ENCODE measurements around the gene ST6GAL1.
A peak's percentile ranks its signal among the peaks of the same experiment; 100 is the strongest.

DNA sequence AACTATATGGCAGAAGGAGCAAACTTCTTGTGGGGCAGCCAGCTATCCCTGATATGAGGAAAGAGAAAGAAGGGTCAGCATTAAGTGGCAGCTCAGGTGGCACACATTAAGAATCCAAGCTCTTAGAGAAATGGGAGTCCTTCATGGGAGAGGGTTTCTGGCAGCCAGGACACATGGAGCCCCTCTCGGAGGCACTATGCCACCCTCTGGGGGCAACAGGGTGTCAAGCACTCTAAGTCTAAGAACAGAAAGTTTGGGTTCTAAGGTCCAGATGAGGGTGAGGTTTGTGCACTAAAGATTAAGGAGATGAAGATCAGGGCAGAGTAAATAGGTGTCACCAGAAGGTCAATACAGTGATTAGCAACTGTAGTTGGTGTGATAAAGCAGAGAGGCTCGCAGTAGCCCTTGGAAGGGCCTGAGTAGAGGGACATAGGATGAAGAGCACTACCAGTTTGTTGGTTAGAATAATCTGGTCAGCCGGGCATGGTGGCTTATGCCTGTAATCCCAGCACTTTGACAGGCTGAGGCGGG is 89.3 kb downstream of the ST6GAL1 start:
- TF ChIP-seq, protein P1, sequence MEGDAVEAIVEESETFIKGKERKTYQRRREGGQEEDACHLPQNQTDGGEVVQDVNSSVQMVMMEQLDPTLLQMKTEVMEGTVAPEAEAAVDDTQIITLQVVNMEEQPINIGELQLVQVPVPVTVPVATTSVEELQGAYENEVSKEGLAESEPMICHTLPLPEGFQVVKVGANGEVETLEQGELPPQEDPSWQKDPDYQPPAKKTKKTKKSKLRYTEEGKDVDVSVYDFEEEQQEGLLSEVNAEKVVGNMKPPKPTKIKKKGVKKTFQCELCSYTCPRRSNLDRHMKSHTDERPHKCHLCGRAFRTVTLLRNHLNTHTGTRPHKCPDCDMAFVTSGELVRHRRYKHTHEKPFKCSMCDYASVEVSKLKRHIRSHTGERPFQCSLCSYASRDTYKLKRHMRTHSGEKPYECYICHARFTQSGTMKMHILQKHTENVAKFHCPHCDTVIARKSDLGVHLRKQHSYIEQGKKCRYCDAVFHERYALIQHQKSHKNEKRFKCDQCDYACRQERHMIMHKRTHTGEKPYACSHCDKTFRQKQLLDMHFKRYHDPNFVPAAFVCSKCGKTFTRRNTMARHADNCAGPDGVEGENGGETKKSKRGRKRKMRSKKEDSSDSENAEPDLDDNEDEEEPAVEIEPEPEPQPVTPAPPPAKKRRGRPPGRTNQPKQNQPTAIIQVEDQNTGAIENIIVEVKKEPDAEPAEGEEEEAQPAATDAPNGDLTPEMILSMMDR (IDR thresholded peaks at IDR 0.05; ENCODE audit: borderline replicate concordance, extremely low read depth, low read length, poor library complexity, severe bottlenecking), result peak; percentile 15
- TF ChIP-seq EZH2 (IDR thresholded peaks at IDR 0.05; ENCODE audit: borderline replicate concordance, low read depth, low read length, severe bottlenecking), result no peak

All from DND-41 (cell line).